GM23338 (cell line): Measurements from ENCODE around the gene ESR1. TPM values are rescaled to one million over a fixed set of nuclear protein-coding genes. Genes with fewer than 3 reads are reported as not detected.

ENCODE experiments used
- ATAC-seq: fragments of 200-7000 bp; cut with Tn5 transposase; 3 replicates; pipeline ENCODE4 v1.9.1; 2020
- DNase-seq: peaks from one replicate; pipeline ENCODE4 v3.0.0-alpha.2; 2015; ENCODE audit warnings: low spot score
- H2AFZ ChIP-seq: fragments of 200-600 bp; sonication (generic); 2 replicates; pipeline ENCODE4 v1.8.0; 2016; ENCODE audit warnings: antibody characterized with exemption, mild to moderate bottlenecking, moderate library complexity
- H3F3A ChIP-seq: fragments of 200-600 bp; sonication (generic); replicated peaks from 2 replicates; pipeline ENCODE4 v1.8.0; 2017; ENCODE audit warnings: antibody characterized with exemption, mixed run types, low read depth
- H3K27ac ChIP-seq: fragments of 200-600 bp; sonication (generic); 2 replicates; pipeline ENCODE4 v1.6.1; 2016; ENCODE audit warnings: low read depth
- H3K27me3 ChIP-seq: fragments of 200-600 bp; sonication (generic); 2 replicates; pipeline ENCODE4 v1.8.0; 2016; ENCODE audit warnings: mild to moderate bottlenecking, mixed run types, moderate library complexity; ENCODE audit not compliant: insufficient read depth
- H3K36me3 ChIP-seq: fragments of 200-600 bp; sonication (generic); 2 replicates; pipeline ENCODE4 v1.8.0; 2016; ENCODE audit warnings: mild to moderate bottlenecking; ENCODE audit not compliant: insufficient read depth
- H3K4me1 ChIP-seq: fragments of 200-600 bp; sonication (generic); 2 replicates; pipeline ENCODE4 v1.8.0; 2016; ENCODE audit warnings: mild to moderate bottlenecking, moderate library complexity; ENCODE audit not compliant: insufficient read depth
- H3K4me2 ChIP-seq: fragments of 200-600 bp; sonication (generic); 2 replicates; pipeline ENCODE4 v1.7.1; 2017; ENCODE audit warnings: mixed run types
- H3K4me3 ChIP-seq: fragments of 200-600 bp; sonication (generic); 2 replicates; pipeline ENCODE4 v1.6.1; 2016; ENCODE audit warnings: mixed run types
- H3K79me2 ChIP-seq: fragments of 200-600 bp; sonication (generic); replicated peaks from 2 replicates; pipeline ENCODE4 v1.8.0; 2017; ENCODE audit warnings: mild to moderate bottlenecking; ENCODE audit not compliant: insufficient read depth
- H3K9me2 ChIP-seq: fragments of 200-600 bp; sonication (generic); 2 replicates; pipeline ENCODE4 v1.8.0; 2017; ENCODE audit not compliant: insufficient read depth
- H4K20me1 ChIP-seq: fragments of 200-600 bp; sonication (generic); replicated peaks from 2 replicates; pipeline ENCODE4 v1.8.0; 2017; ENCODE audit warnings: mild to moderate bottlenecking; ENCODE audit not compliant: insufficient read depth
- H3K27ac Mint-ChIP-seq: 2 replicates; pipeline ENCODE4 v1.8.0; 2020; ENCODE audit warnings: inconsistent platforms, mild to moderate bottlenecking, moderate library complexity, mixed read lengths
- H3K27me3 Mint-ChIP-seq: 3 replicates; pipeline ENCODE4 v1.8.0; 2022; ENCODE audit warnings: low read depth, mild to moderate bottlenecking, moderate library complexity, mixed read lengths, inconsistent platforms; ENCODE audit not compliant: insufficient read depth, poor library complexity
- H3K36me3 Mint-ChIP-seq: 3 replicates; pipeline ENCODE4 v1.8.0; 2021; ENCODE audit warnings: low read depth, mild to moderate bottlenecking, inconsistent platforms, moderate library complexity, mixed read lengths
- H3K4me1 Mint-ChIP-seq: 3 replicates; pipeline ENCODE4 v1.8.0; 2020; ENCODE audit warnings: mild to moderate bottlenecking, inconsistent platforms, mixed read lengths
- H3K4me3 Mint-ChIP-seq: 3 replicates; pipeline ENCODE4 v1.8.0; 2021; ENCODE audit warnings: moderate library complexity, mild to moderate bottlenecking, inconsistent platforms, mixed read lengths
- H3K9me3 Mint-ChIP-seq: 3 replicates; pipeline ENCODE4 v1.8.0; 2020; ENCODE audit warnings: moderate library complexity, mild to moderate bottlenecking, inconsistent platforms, mixed read lengths
- CREB1 ChIP-seq: fragments of 250-450 bp; sonication (Bioruptor Pico); IDR thresholded peaks from 2 replicates; pipeline ENCODE4 v1.5.0; 2020; ENCODE audit warnings: low read depth, mild to moderate bottlenecking, moderate library complexity
- CTCF ChIP-seq, 2 experiments: fragments of 200-600 bp in 1 of 2; sonication (generic) in 1 of 2; conservative IDR thresholded peaks; 2 replicates each; pipeline versions ENCODE4 v1.5.1 to v1.6.1; 2016 to 2017; ENCODE audit warnings: antibody characterized with exemption in 2 of 2, low read depth in 2 of 2, mild to moderate bottlenecking in 2 of 2, moderate library complexity in 1 of 2
- ETS1 ChIP-seq: IDR thresholded peaks from 2 replicates; pipeline ENCODE4 v1.6.1; 2016; ENCODE audit warnings: antibody characterized with exemption
- EZH2 ChIP-seq: fragments of 200-600 bp; sonication (generic); IDR thresholded peaks from one replicate; pipeline ENCODE4 v1.8.0; 2017; ENCODE audit warnings: antibody characterized with exemption, mild to moderate bottlenecking, low read depth; ENCODE audit not compliant: unreplicated experiment
- EZH2phosphoT487 ChIP-seq: fragments of 200-600 bp; sonication (generic); IDR thresholded peaks from one replicate; pipeline ENCODE4 v1.8.1; 2018; ENCODE audit warnings: antibody characterized with exemption; ENCODE audit not compliant: unreplicated experiment
- JUNB ChIP-seq: IDR thresholded peaks from one replicate; pipeline ENCODE4 v1.6.1; 2016; ENCODE audit warnings: antibody characterized with exemption; ENCODE audit not compliant: unreplicated experiment
- NANOG ChIP-seq: IDR thresholded peaks from 2 replicates; pipeline ENCODE4 v1.6.1; 2016; ENCODE audit warnings: antibody characterized with exemption, borderline replicate concordance
- POLR2AphosphoS5 ChIP-seq: IDR thresholded peaks from 2 replicates; pipeline ENCODE4 v1.6.1; 2016; ENCODE audit warnings: antibody characterized with exemption, low read depth
- REST ChIP-seq: IDR thresholded peaks from one replicate; pipeline ENCODE4 v1.6.1; 2018; ENCODE audit warnings: antibody characterized with exemption; ENCODE audit not compliant: unreplicated experiment
- STAT1 ChIP-seq: IDR thresholded peaks from one replicate; pipeline ENCODE4 v1.6.1; 2016; ENCODE audit warnings: antibody characterized with exemption; ENCODE audit not compliant: unreplicated experiment
- ZNF114 ChIP-seq: fragments of 250-450 bp; sonication (Bioruptor Pico); IDR thresholded peaks from 2 replicates; pipeline ENCODE4 v1.5.0; 2020; ENCODE audit warnings: mild to moderate bottlenecking, moderate library complexity
- ZNF331 ChIP-seq: fragments of 250-450 bp; sonication (Bioruptor Pico); IDR thresholded peaks from 2 replicates; pipeline ENCODE4 v1.5.0; 2020; ENCODE audit warnings: low read depth, mild to moderate bottlenecking, moderate library complexity
- ZNF462 ChIP-seq: fragments of 250-450 bp; sonication (Bioruptor Pico); IDR thresholded peaks from 2 replicates; pipeline ENCODE4 v1.5.0; 2020; ENCODE audit warnings: mild to moderate bottlenecking, moderate library complexity
- polyA plus RNA-seq: library from polyadenylated mRNA; unstranded; fragments of >200 nt; fragmentation: Nextera tagmentation; extraction: Ambion mirVana; gene quantifications from 2 replicates; pipeline ENCODE4 v1.2.1, GENCODE V29; 2016
- total RNA-seq: library from RNA; depleted of rRNA; stranded (reverse); fragments of >200 nt; shearing (Covaris generic); gene quantifications from 2 replicates; pipeline ENCODE4 v1.2.3, GENCODE V29; 2014

ESR1 gene
- total and polyA plus RNA-seq, 2 experiments from 2014 or later = 0.94 TPM; not detected in 1

GRCh38 chr6:151869345-151869744 is 61.9 kb downstream of the ESR1 start:
- Histone ChIP-seq H3K79me2 (no peaks in the 10 kb centered on the region), H3K27me3 (no peaks in the 10 kb centered on the region), H3K4me2 (no peak overlapping the region), H3F3A (no peaks in the 10 kb centered on the region), H3K4me3 (no peak overlapping the region), H2AFZ (no peak overlapping the region), H4K20me1 (no peaks in the 10 kb centered on the region), H3K9me2 (no peaks in the 10 kb centered on the region; the same call in 1 of the 2 replicates), H3K27ac (no peak overlapping the region), H3K36me3 (no peaks in the 10 kb centered on the region), H3K4me1 (no peaks in the 10 kb centered on the region)
- ATAC-seq = no peak
- no peak overlapping the region for H3K27ac Mint-ChIP-seq
- no peak overlapping the region for H3K4me3 Mint-ChIP-seq
- peaks cover 1% of the 10 kb centered on the region for H3K27me3 Mint-ChIP-seq
- DNase-seq = no peak
- no peaks in the 10 kb centered on the region for H3K36me3 Mint-ChIP-seq
- no peaks in the 10 kb centered on the region for H3K4me1 Mint-ChIP-seq
- peaks cover 7% of the 10 kb centered on the region; the same call in 2 of the 3 replicates for H3K9me3 Mint-ChIP-seq
- TF ChIP-seq CTCF (conservative IDR thresholded peaks at IDR 0.05; ENCODE audit: low read depth in 2 of 2) = no peak
- TF ChIP-seq ZNF331 = no peak
- no peak for TF ChIP-seq EZH2
- TF ChIP-seq STAT1 = no peak
- no peak for TF ChIP-seq CREB1 (CRISPR knock-in tag)
- no peak for TF ChIP-seq ZNF462 (CRISPR knock-in tag)
- TF ChIP-seq ETS1 = no peak
- TF ChIP-seq JUNB = no peak
- TF ChIP-seq REST = no peak
- TF ChIP-seq EZH2phosphoT487 = no peak
- TF ChIP-seq ZNF114 (CRISPR knock-in tag) = no peak
- TF ChIP-seq POLR2AphosphoS5 = no peak
- no peak for TF ChIP-seq NANOG
